Measurements from ENCODE around the gene VSIG10. TPM values are rescaled to one million over a fixed set of nuclear protein-coding genes. Genes with fewer than 3 reads are reported as not detected.

Gene VSIG10
- total and polyA plus RNA-seq, 2 of the 13 experiments (the other 11 are each of a cell fraction or from before 2014, with no cell fraction given): 25.6 to 42.5 TPM

DNA sequence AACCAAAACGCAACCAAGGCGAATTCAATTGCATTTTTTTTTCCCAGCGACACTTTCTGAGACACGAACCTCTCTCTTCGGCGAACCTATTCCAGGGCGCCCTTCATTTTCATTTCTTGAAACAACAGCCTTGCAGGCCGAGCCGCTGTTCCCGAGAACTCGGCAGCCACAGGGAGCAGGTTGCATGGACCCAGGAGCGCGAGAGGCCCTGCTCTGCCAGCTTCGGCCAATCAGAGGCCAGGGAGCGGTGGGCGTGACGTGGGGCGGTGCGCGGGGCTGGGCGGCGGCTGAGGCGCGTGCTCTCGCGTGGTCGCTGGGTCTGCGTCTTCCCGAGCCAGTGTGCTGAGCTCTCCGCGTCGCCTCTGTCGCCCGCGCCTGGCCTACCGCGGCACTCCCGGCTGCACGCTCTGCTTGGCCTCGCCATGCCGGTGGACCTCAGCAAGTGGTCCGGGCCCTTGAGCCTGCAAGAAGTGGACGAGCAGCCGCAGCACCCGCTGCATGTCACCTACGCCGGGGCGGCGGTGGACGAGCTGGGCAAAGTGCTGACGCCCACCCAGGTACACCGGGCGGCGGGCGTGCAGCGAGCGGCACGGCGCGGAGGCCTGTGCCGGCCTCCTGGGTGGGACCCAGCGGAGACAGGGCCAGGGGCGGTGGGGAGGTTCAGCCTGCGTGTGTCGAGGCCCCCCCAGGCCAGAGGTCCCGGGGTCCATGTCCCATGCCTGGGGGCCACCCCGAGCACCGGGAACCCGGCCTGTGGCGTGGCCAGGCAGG, 32.2 kb upstream of the VSIG10 start, which contains the start of gene PEBP1 (continued):
- no peak for TF ChIP-seq HMGA1 (CRISPR knock-in tag; conservative IDR thresholded peaks at IDR 0.05)
- no peak for TF ChIP-seq CENPT (CRISPR knock-in tag; IDR thresholded peaks at IDR 0.05; ENCODE audit: low read depth)
- TF ChIP-seq DPF2 (CRISPR knock-in tag; IDR thresholded peaks at IDR 0.05; ENCODE audit: borderline replicate concordance, low read depth): no peak
- TF ChIP-seq ZSCAN12 (CRISPR knock-in tag; IDR thresholded peaks at IDR 0.05): peak; percentile 46; the same call in 1 of the 2 replicates
- TF ChIP-seq HNF4G (IDR thresholded peaks at IDR 0.05; ENCODE audit: borderline replicate concordance, low read depth, low read length): no peak
- TF ChIP-seq HNF4G (CRISPR knock-in tag; IDR thresholded peaks at IDR 0.05; ENCODE audit: borderline replicate concordance, low read depth): no peak
- peak; percentile 95 for TF ChIP-seq ZNF138 (CRISPR knock-in tag; IDR thresholded peaks at IDR 0.05; ENCODE audit: low read depth)
- no peak for TF ChIP-seq ZNF383 (CRISPR knock-in tag; IDR thresholded peaks at IDR 0.05; ENCODE audit: borderline replicate concordance)
- TF ChIP-seq, protein P1, sequence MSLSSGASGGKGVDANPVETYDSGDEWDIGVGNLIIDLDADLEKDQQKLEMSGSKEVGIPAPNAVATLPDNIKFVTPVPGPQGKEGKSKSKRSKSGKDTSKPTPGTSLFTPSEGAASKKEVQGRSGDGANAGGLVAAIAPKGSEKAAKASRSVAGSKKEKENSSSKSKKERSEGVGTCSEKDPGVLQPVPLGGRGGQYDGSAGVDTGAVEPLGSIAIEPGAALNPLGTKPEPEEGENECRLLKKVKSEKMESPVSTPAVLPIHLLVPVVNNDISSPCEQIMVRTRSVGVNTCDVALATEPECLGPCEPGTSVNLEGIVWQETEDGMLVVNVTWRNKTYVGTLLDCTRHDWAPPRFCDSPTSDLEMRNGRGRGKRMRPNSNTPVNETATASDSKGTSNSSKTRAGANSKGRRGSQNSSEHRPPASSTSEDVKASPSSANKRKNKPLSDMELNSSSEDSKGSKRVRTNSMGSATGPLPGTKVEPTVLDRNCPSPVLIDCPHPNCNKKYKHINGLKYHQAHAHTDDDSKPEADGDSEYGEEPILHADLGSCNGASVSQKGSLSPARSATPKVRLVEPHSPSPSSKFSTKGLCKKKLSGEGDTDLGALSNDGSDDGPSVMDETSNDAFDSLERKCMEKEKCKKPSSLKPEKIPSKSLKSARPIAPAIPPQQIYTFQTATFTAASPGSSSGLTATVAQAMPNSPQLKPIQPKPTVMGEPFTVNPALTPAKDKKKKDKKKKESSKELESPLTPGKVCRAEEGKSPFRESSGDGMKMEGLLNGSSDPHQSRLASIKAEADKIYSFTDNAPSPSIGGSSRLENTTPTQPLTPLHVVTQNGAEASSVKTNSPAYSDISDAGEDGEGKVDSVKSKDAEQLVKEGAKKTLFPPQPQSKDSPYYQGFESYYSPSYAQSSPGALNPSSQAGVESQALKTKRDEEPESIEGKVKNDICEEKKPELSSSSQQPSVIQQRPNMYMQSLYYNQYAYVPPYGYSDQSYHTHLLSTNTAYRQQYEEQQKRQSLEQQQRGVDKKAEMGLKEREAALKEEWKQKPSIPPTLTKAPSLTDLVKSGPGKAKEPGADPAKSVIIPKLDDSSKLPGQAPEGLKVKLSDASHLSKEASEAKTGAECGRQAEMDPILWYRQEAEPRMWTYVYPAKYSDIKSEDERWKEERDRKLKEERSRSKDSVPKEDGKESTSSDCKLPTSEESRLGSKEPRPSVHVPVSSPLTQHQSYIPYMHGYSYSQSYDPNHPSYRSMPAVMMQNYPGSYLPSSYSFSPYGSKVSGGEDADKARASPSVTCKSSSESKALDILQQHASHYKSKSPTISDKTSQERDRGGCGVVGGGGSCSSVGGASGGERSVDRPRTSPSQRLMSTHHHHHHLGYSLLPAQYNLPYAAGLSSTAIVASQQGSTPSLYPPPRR (CRISPR knock-in tag; IDR thresholded peaks at IDR 0.05; ENCODE audit: borderline replicate concordance): peak; percentile 83
- TF ChIP-seq, protein P2, sequence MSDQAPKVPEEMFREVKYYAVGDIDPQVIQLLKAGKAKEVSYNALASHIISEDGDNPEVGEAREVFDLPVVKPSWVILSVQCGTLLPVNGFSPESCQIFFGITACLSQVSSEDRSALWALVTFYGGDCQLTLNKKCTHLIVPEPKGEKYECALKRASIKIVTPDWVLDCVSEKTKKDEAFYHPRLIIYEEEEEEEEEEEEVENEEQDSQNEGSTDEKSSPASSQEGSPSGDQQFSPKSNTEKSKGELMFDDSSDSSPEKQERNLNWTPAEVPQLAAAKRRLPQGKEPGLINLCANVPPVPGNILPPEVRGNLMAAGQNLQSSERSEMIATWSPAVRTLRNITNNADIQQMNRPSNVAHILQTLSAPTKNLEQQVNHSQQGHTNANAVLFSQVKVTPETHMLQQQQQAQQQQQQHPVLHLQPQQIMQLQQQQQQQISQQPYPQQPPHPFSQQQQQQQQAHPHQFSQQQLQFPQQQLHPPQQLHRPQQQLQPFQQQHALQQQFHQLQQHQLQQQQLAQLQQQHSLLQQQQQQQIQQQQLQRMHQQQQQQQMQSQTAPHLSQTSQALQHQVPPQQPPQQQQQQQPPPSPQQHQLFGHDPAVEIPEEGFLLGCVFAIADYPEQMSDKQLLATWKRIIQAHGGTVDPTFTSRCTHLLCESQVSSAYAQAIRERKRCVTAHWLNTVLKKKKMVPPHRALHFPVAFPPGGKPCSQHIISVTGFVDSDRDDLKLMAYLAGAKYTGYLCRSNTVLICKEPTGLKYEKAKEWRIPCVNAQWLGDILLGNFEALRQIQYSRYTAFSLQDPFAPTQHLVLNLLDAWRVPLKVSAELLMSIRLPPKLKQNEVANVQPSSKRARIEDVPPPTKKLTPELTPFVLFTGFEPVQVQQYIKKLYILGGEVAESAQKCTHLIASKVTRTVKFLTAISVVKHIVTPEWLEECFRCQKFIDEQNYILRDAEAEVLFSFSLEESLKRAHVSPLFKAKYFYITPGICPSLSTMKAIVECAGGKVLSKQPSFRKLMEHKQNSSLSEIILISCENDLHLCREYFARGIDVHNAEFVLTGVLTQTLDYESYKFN (CRISPR knock-in tag; conservative IDR thresholded peaks at IDR 0.05): peak; percentile 67
- TF ChIP-seq ZNF772 (CRISPR knock-in tag; IDR thresholded peaks at IDR 0.05): peak; percentile 91
- TF ChIP-seq RFX3 (CRISPR knock-in tag; IDR thresholded peaks at IDR 0.05): no peak
- no peak for TF ChIP-seq RFX1 (IDR thresholded peaks at IDR 0.05)
- TF ChIP-seq CEBPB (IDR thresholded peaks at IDR 0.05; ENCODE audit: borderline replicate concordance, low read depth, low read length): no peak
- TF ChIP-seq, protein P3, sequence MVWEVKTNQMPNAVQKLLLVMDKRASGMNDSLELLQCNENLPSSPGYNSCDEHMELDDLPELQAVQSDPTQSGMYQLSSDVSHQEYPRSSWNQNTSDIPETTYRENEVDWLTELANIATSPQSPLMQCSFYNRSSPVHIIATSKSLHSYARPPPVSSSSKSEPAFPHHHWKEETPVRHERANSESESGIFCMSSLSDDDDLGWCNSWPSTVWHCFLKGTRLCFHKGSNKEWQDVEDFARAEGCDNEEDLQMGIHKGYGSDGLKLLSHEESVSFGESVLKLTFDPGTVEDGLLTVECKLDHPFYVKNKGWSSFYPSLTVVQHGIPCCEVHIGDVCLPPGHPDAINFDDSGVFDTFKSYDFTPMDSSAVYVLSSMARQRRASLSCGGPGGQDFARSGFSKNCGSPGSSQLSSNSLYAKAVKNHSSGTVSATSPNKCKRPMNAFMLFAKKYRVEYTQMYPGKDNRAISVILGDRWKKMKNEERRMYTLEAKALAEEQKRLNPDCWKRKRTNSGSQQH (CRISPR knock-in tag; IDR thresholded peaks at IDR 0.05; ENCODE audit: low read depth): peak; percentile 64; the same call in 1 of the 2 replicates
- TF ChIP-seq ZNF543 (CRISPR knock-in tag; IDR thresholded peaks at IDR 0.05): peak; percentile 94
- no peak for TF ChIP-seq DNMT3B (CRISPR knock-in tag; conservative IDR thresholded peaks at IDR 0.05)
- no peak; the same call in 1 of the 2 replicates for TF ChIP-seq ZNF713 (CRISPR knock-in tag; IDR thresholded peaks at IDR 0.05)
- peak; percentile 88 for TF ChIP-seq HOXA3 (CRISPR knock-in tag; IDR thresholded peaks at IDR 0.05)
